Measurements from ENCODE around the gene AURKAIP1. TPM values are rescaled to one million over a fixed set of nuclear protein-coding genes. Genes with fewer than 3 reads are reported as not detected.
A peak's percentile ranks its signal among the peaks of the same experiment; 100 is the strongest.

Gene AURKAIP1
- total and polyA plus RNA-seq, 9 of the 15 experiments (the other 6 are each of a cell fraction or from before 2014, with no cell fraction given) = 7.8 to 478 (median 92.0) TPM

GRCh38 chr1:1366699-1367066 is 8.3 kb downstream of the AURKAIP1 start:
- Histone ChIP-seq H3K9me1 (ENCODE audit: control insufficient read depth, insufficient read depth, low read length) (peaks cover 5% of the 10 kb centered on the region), H3K4me1 (replicated peaks in 1 of 2; ENCODE audit: control insufficient read depth in 2 of 2, insufficient read depth in 2 of 2, low read length in 2 of 2) (peaks cover 5 to 17% of the 10 kb centered on the region in 2 experiments), H3K9me3 (replicated peaks; ENCODE audit: control insufficient read depth, insufficient read depth, low read depth, low read length) (peaks cover 10% of the 10 kb centered on the region), H2AFZ (ENCODE audit: low read depth, low read length) (no peak overlapping the region), H4K20me1 (replicated peaks; ENCODE audit: control insufficient read depth, insufficient read depth, low read length) (peaks cover 3% of the 10 kb centered on the region; the same call in 1 of the 2 replicates), H3K36me3 (ENCODE audit: control insufficient read depth, insufficient read depth, low read length) (peaks cover 5% of the 10 kb centered on the region; the same call in 2 of the 3 replicates), H3K79me2 (ENCODE audit: control insufficient read depth, insufficient read depth, low read length) (peaks cover 2% of the 10 kb centered on the region; the same call in 1 of the 3 replicates), H3K9ac (ENCODE audit: insufficient read depth in 1 of 2, low read depth in 2 of 2, low read length in 2 of 2) (no peak overlapping the region), H3K27me3 (ENCODE audit: control insufficient read depth in 2 of 2, insufficient read depth in 2 of 2, low read length in 2 of 2) (no peaks in the 10 kb centered on the region), H3K27ac (ENCODE audit: extremely low read depth, low read depth, low read length) (no peak overlapping the region), H3K4me2 (ENCODE audit: insufficient read depth, low read length) (no peak overlapping the region), H3K4me3 (no peak overlapping the region)
- in situ Hi-C loops (cut with MboI) (loop anchor here (10.0 kb wide), 1 partner anchor 548 kb away; the partner anchor contains the start of genes CALML6 and TMEM52), intact Hi-C loops (cut with micrococcal nuclease) (no loop called here)
- FAIRE-seq (no peak), ATAC-seq (no peak), DNase-seq (ENCODE audit: extremely low read depth in 1 of 4, low spot score in 3 of 4) (no peak)
- WGBS (ENCODE audit: insufficient coverage, low coverage, missing lambda C conversion rate) = 57% methylated on average over 3 of the region's 3 CpGs
- TF ChIP-seq NCOA1 (IDR thresholded peaks at IDR 0.05; ENCODE audit: low read depth) (peak; percentile 25; the same call in 1 of the 2 replicates), GATAD2A (IDR thresholded peaks at IDR 0.05) (no peak), FOXP4 (CRISPR knock-in tag; IDR thresholded peaks at IDR 0.05; ENCODE audit: borderline replicate concordance) (no peak), KDM2B (CRISPR knock-in tag; IDR thresholded peaks at IDR 0.05) (no peak), ZNF77 (CRISPR knock-in tag; IDR thresholded peaks at IDR 0.05) (no peak), CBX8 (IDR thresholded peaks at IDR 0.05; ENCODE audit: borderline replicate concordance, extremely low read depth, low read depth, low read length, poor library complexity, severe bottlenecking) (no peak), RFX1 (IDR thresholded peaks at IDR 0.05) (no peak), NFE2L1 (tag; IDR thresholded peaks at IDR 0.05; ENCODE audit: borderline replicate concordance, low read depth) (no peak), FOXJ3 (CRISPR knock-in tag; IDR thresholded peaks at IDR 0.05) (no peak), FOXJ2 (tag; IDR thresholded peaks at IDR 0.05) (no peak), ZHX1 (conservative IDR thresholded peaks at IDR 0.05; ENCODE audit: low read length) (no peak), HDAC1 (IDR thresholded peaks at IDR 0.05) (peak in 1 of 2 experiments; percentile 31; a peak in 1 of 4 replicates)
- BruUV-seq (replicated peaks) = no TSS peak
- CTCF ChIA-PET (ENCODE audit: low intra/inter-chr PET ratio) = no interaction called here
- POLR2A ChIA-PET = no interaction called here

All from K562 (cell line).